Activated CD4-positive, CD25-positive, alpha-beta regulatory T cell treated with anti-CD3 and anti-CD28 coated beads, Interleukin-2, amount 50 U/mL, for 24 hours (primary cell): ENCODE data around the gene INMT.
A peak's percentile ranks its signal among the peaks of the same experiment; 100 is the strongest.

ENCODE experiments used
- ATAC-seq, 2 donors: fragments of 150-1000 bp; cut with Tn5 transposase; one replicate each; pipeline ENCODE4 v1.10.0; 2021; ENCODE audit warnings: mild to moderate bottlenecking in 1 of 2, moderate library complexity in 1 of 2

INMT gene

DNA sequence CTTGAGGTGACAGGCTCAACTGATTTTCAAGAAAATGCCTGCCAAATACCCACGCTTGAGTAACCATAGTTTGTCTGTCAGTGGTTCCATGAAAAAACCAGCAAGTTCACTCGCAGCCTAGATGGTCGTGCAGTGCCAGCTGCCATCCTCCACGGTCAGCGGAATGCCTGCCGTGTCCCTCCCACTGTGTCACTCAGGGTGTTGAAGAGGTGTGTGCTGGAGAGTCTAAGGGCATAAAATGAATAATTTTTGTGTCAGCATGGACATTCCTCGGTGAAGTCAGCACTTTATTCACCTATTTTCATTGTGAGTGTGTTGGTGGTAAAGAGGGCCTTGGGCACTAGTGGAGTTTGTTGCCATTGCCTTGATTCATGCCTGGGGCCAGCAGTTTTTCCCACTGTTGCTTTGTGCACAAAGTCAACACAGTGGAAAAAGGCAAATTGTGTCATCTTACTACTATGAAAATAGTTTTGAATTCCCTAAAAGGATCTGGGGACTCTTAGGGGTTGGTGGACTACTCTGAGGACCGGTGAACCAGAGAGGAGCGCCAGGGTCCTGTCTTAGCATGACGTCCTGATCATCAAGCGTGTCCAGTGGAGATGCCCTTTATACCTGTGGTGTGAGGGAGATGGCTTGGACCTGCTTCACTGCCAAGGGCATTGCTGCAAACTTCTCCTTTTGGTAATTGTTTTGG is 36.9 kb downstream of the INMT start:
- no peak for ATAC-seq

DNA sequence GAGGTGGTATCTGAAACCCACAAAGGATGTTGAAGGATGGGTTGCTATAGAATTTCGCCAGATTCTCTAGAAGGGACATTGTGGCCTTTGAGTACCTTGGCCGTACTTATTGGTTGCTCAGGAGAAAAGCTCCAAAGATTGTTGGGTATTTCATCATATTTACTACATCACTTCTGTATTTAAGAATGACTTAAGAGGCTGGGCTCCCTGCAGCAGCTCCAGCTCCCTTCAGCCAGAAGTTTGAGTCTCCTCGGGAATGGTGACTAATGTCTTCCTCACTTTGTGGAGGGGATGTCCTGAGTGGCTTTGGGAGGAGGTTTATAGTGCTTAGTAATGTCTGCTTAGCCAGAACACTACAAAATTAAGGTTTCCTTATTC is 37.4 kb downstream of the INMT start:
- no peak for ATAC-seq

- ATAC-seq, result no peak
Measured at GRCh38 chr7:30790356-30790755, 38.4 kb downstream of the INMT start.

- no peak for ATAC-seq
Measured at GRCh38 chr7:30791114-30791513, 39.2 kb downstream of the INMT start.

- no peak for ATAC-seq
Measured at GRCh38 chr7:30795161-30795948, 43.4 kb downstream of the INMT start.

DNA sequence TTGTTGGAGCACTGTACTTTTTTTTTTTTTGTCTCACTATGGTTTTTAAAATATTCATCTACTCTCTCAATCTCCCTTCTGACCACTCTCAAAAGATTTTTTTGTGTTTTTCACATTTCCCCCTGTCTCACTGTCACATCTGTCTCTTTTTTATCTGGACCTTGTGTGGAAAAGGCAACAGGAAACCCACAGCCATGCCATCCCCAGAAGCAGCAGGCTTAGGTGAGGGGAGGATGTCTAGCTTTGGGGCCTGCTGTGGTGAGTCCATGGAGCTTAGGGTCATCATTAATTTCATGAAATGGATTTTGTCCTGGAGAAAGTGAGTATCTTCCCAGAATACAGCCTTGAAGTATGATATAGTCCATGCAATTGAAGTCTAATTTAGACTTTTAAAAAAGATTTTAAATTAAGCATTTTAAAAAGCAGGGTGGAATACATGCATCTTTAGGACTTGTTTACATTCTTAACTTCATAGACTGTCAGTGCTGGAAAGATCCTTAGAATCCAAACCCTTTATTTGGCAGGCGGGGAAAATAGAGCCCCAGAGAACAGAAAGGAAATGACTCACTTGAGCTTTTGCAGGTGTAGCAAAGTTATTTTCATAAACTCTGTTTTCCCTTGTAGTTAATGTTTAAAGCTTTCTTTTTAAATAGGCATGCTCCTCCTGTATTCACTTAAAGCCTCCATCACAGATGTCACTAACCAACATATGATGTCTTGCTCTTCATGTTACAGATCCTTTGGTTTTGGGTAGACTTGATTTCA is 44.4 kb downstream of the INMT start:
- ATAC-seq, result no peak

DNA sequence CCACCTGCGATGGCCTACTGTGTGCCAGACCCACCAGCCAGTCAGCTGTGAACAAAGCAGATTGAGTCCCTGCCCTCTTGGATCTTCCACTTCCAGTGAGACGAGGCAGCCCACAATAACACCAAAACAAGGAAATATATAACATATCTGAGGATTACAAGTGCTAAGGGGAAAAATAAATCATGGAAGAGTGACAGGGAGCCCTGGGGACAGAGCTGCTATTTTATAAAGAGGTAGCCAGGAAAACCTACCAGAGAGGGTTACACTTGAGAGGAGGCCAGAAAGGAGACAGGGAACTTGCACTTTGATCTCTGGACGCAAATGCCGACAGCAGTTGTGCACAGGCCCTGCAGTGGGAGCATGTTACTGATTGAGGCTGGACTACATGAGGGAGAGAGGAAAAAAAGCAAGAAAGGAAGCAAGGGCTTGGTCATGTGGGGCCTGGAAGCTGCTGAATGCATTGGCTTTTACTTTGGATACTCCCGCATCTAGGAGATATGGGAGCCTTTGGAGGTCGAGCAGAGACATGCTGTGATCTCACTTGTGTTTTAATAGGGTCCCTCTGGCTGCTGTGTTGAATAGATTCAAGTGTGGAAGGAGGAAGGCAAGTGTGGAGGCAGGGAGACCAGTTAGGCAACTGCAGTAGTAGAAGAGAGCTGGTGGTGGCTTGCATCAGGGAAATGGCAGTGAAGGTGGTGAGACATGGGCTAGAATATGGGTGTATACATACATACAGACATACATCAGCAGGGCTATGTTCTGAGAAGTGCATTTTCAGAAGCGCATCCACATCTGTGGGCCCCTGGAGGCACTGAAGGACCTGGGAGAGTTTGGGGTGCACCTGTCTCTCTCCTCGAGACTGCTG is 45.5 kb downstream of the INMT start:
- no peak for ATAC-seq

DNA sequence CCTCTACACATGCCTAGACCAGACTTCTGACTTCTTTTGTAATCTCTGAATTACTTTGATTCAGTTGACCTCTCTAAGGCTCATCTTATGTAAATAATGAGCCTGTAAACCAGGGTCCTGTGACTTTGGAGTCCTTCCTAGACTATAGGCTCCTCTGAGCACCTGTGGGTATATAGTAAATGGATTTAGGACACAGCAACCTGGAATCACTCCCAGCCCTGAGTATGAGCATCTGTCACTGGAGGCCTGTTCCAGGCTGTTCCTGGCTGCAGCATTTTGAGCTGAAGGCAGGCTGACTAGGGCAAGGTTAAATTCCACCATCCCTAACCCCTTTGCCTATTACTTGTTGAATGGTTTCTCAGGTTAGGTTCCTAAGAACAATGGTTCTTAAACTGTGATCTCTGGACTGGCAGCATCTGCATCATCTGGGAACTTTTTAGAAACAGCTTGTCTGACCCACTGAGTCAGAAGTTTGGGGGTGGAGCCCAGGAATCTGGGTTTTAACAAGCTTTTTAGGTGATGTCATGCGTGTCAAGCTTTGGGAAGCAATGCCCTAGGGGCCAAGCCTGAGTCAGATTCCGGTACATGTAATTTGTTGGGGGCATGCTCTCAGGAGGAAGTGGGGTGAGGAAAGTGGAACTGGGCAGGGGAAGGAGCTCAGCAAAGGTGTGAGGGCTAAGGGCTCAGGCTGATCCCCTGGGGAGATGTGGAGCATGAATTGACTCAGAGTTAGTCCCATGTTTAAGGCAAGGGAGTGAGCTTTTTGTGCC is 47.5 kb downstream of the INMT start:
- peak; percentile 9 to 65 for ATAC-seq

DNA sequence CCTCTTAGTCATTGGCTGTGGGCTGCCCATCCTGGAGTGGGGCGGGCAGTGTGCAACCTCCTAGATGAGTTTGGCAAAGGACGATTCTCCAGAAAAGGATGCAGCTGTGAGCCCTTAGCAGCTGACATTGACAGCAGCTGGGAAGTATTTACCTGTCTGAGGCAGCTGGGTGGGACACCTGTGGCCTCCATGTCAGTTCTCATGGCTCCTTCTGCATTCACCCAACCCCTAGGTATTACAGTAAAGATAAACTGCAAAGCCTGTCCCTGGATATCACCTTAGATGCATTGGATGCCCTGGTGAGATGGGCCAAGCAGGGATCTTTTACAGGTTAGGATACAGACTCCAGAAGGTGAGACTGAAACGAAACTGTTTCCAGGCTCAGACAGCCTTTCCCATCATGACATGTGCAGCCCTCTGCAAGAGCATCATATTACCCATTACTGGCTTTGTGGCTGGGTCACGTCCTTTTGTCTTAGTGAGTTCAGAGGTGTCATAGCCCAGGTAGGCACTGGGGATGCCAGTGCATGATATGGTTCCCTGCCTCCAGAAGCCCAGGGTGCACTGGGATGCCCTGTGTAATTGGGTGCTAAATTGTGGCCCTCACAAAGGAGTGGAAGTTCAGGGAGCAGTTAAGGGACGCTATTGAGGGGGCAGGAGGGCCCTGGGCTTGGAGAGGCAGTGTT is 48.2 kb downstream of the INMT start:
- no peak for ATAC-seq

DNA sequence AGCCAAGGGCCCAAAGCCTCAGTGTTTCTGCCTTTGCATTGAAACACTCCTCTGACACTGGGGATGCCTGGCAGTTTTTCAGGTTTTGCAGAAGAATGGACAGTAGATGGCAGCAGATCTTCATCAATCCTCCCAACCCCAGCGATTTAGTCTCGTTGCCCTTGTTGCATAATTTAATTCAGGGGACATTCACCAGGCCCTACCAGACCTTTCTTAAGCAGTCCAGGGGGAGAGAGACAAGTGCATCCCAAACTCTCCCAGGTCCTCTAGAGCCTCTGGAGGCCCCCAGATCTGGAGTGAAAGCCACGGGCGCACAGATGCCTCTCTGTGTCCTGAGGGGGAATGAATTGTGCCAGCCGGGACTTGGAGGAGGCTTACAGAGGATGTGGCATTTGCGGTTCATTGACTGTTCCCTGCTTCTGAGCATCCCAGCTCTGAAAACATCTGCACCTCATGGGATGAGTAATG is 48.9 kb downstream of the INMT start:
- ATAC-seq, result no peak

- ATAC-seq, result no peak
Measured at GRCh38 chr7:30802812-30803211, 50.9 kb downstream of the INMT start.

- no peak for ATAC-seq
Measured at GRCh38 chr7:30804078-30804661, 52.2 kb downstream of the INMT start.

GRCh38 chr7:30805081-30805691 is 53.3 kb downstream of the INMT start:
- no peak for ATAC-seq

DNA sequence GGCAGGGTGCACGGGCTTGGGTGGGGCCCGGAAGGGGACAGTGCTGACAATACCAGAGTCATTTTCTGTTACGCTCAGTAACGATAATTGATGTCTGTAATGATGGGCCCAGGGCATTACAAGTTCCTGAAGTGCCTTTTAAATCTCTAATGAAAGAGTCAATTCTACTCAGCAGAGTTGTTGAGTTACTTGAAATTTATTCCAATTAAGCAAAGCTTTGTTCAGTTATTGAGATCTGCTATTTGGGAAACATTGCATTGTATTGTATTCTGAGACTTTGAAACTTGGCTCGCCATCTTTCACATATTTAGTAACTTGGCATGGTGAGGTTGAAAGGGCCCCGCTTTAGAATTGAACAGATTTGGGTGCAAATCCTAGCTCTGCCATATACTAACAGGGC is 54.0 kb downstream of the INMT start:
- ATAC-seq, result no peak
